K562 (cell line): ENCODE results near the gene LAMP1. TPM values are rescaled to one million over a fixed set of nuclear protein-coding genes. Genes with fewer than 3 reads are reported as not detected.

Experiments
- BDP1 ChIP-seq: IDR thresholded peaks from 3 replicates; pipeline ENCODE4 v1.6.1; 2011; ENCODE audit not compliant: insufficient read length, insufficient read depth
- EWSR1 ChIP-seq: fragments of 450-650 bp; IDR thresholded peaks from 2 replicates; pipeline ENCODE4 v1.6.1; 2018; ENCODE audit warnings: borderline replicate concordance, mild to moderate bottlenecking, low read depth, moderate library complexity; ENCODE audit not compliant: partially characterized antibody
- KLF16 ChIP-seq: IDR thresholded peaks from 2 replicates; pipeline ENCODE4 v1.6.1; 2016; ENCODE audit warnings: antibody characterized with exemption
- NCOA6 ChIP-seq: fragments of 450-650 bp; IDR thresholded peaks from 2 replicates; pipeline ENCODE4 v1.6.1; 2017; ENCODE audit warnings: mild to moderate bottlenecking
- NFRKB ChIP-seq: fragments of 450-650 bp; IDR thresholded peaks from 2 replicates; pipeline ENCODE4 v1.6.1; 2016; ENCODE audit warnings: low read depth
- PHTF2 ChIP-seq: fragments of 250-450 bp; sonication (Bioruptor Pico); IDR thresholded peaks from 2 replicates; pipeline ENCODE4 v1.5.0; 2021; ENCODE audit warnings: mild to moderate bottlenecking
- RAD21 ChIP-seq, 2 experiments: fragments of 250-450 bp in 1 of 2; fragments of 450-650 bp in 1 of 2; sonication (Bioruptor Pico) in 1 of 2; formaldehyde crosslinking in 1 of 2; IDR thresholded peaks in 1 of 2; conservative IDR thresholded peaks in 1 of 2; 2 replicates each; pipeline versions ENCODE4 v1.4.0 to v1.8.0; 2020 to 2022; ENCODE audit warnings: mild to moderate bottlenecking in 2 of 2, moderate library complexity in 1 of 2
- RB1 ChIP-seq: fragments of 450-650 bp; IDR thresholded peaks from 2 replicates; pipeline ENCODE4 v1.6.1; 2017; ENCODE audit warnings: low read depth, mild to moderate bottlenecking
- SIRT6 ChIP-seq: IDR thresholded peaks from one replicate; pipeline ENCODE4 v1.6.1; 2012; ENCODE audit warnings: low read depth, mild to moderate bottlenecking, control low read depth, inconsistent platforms, low read length, moderate library complexity
- SMAD3 ChIP-seq: fragments of 450-650 bp; formaldehyde crosslinking; conservative IDR thresholded peaks from 2 replicates; pipeline ENCODE4 v1.4.0; 2020; ENCODE audit warnings: mild to moderate bottlenecking
- ZNF584 ChIP-seq: fragments of 200-800 bp; sonication (Bioruptor generic); IDR thresholded peaks from 2 replicates; pipeline ENCODE4 v1.6.1; 2016; ENCODE audit warnings: low read depth, mild to moderate bottlenecking, missing genetic modification characterization, missing compliant biosample characterization
- polyA plus RNA-seq, 8 experiments: library from polyadenylated mRNA; depleted of rRNA in 4 of 8; stranded (reverse) in 5 of 8; unstranded in 3 of 8; fragments of >200 nt; fragmentation: Nextera tagmentation in 2 of 8; fragmentation: Illumina TruSeq in 1 of 8; extraction: Ambion mirVana in 2 of 8; extraction: Trizol in 1 of 8; gene quantifications; 2 replicates each; pipeline versions ENCODE4 v1.2.1 to v1.2.3, GENCODE V29; 2011 to 2014; ENCODE audit warnings: inconsistent platforms in 1 of 8, missing spikeins in 1 of 8
- total RNA-seq, 7 experiments: library from RNA; depleted of rRNA in 6 of 7; stranded (reverse); fragments of >200 nt in 6 of 7; fragmentation: Illumina TruSeq in 2 of 7; extraction: Trizol in 2 of 7; gene quantifications; 2 replicates each; pipeline versions ENCODE4 v1.2.1 to v1.2.3, GENCODE V29; 2011 to 2021; ENCODE audit warnings: low replicate concordance in 1 of 7
- TF ChIP-seq, protein P1 (sequence below): sonication (generic); formaldehyde crosslinking; IDR thresholded peaks from 2 replicates; pipeline ENCODE4 v1.8.1; 2023; ENCODE audit warnings: mild to moderate bottlenecking, missing genetic modification reagents
- TF ChIP-seq, protein P2 (sequence below), 2 experiments: fragments of 450-650 bp in 1 of 2; sonication (generic) in 1 of 2; formaldehyde crosslinking; conservative IDR thresholded peaks; 2 replicates each; pipeline versions ENCODE4 v1.4.0 to v1.8.1; 2020 to 2022; ENCODE audit warnings: mild to moderate bottlenecking in 1 of 2, missing genetic modification reagents in 1 of 2
- TF ChIP-seq, protein P3 (sequence below): fragments of 450-650 bp; IDR thresholded peaks from 2 replicates; pipeline ENCODE4 v1.6.1; 2017; ENCODE audit warnings: antibody characterized with exemption, mild to moderate bottlenecking
- TF ChIP-seq, protein P4 (sequence below): fragments of 450-650 bp; IDR thresholded peaks from 2 replicates; pipeline ENCODE4 v1.6.1; 2014; ENCODE audit warnings: low read depth, mild to moderate bottlenecking, moderate library complexity, borderline replicate concordance

The LAMP1 gene
- total and polyA plus RNA-seq, 9 of the 15 experiments (the other 6 are each of a cell fraction or from before 2014, with no cell fraction given), result 2.2 to 70.1 (median 30.5) TPM

DNA sequence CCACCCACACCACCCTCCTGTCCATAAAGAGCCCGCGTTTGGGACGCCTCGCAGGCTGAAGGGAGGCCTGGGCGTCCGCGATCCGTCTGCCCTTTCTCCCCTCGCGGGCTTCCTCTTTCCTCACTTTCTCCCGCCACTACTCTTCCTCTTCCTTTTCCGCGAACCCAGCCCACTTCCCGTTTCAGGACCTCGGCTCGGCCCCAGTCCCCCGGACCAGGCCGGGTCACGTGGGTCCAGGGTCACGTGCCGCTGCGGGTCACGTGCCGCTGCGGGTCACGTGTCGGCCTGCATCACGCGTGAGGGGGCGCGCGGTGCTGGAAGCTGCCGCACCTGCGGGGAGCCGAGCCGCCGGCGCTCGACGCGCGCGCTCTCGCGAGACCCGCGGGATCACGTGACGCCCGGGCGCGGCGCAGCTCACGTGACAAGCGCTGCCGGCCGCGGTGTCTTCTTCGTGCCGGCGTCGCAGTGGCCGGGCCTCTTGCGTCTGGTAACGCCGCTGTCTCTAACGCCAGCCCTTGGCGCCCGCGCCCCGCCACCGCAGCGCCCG, at the start of gene LAMP1 (continued):
- TF ChIP-seq, protein P1, sequence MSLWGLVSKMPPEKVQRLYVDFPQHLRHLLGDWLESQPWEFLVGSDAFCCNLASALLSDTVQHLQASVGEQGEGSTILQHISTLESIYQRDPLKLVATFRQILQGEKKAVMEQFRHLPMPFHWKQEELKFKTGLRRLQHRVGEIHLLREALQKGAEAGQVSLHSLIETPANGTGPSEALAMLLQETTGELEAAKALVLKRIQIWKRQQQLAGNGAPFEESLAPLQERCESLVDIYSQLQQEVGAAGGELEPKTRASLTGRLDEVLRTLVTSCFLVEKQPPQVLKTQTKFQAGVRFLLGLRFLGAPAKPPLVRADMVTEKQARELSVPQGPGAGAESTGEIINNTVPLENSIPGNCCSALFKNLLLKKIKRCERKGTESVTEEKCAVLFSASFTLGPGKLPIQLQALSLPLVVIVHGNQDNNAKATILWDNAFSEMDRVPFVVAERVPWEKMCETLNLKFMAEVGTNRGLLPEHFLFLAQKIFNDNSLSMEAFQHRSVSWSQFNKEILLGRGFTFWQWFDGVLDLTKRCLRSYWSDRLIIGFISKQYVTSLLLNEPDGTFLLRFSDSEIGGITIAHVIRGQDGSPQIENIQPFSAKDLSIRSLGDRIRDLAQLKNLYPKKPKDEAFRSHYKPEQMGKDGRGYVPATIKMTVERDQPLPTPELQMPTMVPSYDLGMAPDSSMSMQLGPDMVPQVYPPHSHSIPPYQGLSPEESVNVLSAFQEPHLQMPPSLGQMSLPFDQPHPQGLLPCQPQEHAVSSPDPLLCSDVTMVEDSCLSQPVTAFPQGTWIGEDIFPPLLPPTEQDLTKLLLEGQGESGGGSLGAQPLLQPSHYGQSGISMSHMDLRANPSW (CRISPR knock-in tag), result no peak
- TF ChIP-seq SIRT6 (no peak), RAD21 (CRISPR knock-in tag; conservative IDR thresholded peaks at IDR 0.05 in 1 of 2, IDR thresholded peaks at IDR 0.05 in 1 of 2) (no peak), KLF16 (peak; percentile 66), SMAD3 (CRISPR knock-in tag) (no peak), NCOA6 (no peak), NFRKB (peak; percentile 52; the same call in 1 of the 2 replicates), RB1 (peak; percentile 88), ZNF584 (CRISPR knock-in tag) (no peak; the same call in 1 of the 2 replicates), EWSR1 (no peak), BDP1 (no peak), PHTF2 (CRISPR knock-in tag) (no peak)
- TF ChIP-seq, protein P2, sequence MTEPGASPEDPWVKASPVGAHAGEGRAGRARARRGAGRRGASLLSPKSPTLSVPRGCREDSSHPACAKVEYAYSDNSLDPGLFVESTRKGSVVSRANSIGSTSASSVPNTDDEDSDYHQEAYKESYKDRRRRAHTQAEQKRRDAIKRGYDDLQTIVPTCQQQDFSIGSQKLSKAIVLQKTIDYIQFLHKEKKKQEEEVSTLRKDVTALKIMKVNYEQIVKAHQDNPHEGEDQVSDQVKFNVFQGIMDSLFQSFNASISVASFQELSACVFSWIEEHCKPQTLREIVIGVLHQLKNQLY (CRISPR knock-in tag; conservative IDR thresholded peaks at IDR 0.05), result peak; percentile 78 to 96; a peak in 2 of 4 replicates
- TF ChIP-seq, protein P3, sequence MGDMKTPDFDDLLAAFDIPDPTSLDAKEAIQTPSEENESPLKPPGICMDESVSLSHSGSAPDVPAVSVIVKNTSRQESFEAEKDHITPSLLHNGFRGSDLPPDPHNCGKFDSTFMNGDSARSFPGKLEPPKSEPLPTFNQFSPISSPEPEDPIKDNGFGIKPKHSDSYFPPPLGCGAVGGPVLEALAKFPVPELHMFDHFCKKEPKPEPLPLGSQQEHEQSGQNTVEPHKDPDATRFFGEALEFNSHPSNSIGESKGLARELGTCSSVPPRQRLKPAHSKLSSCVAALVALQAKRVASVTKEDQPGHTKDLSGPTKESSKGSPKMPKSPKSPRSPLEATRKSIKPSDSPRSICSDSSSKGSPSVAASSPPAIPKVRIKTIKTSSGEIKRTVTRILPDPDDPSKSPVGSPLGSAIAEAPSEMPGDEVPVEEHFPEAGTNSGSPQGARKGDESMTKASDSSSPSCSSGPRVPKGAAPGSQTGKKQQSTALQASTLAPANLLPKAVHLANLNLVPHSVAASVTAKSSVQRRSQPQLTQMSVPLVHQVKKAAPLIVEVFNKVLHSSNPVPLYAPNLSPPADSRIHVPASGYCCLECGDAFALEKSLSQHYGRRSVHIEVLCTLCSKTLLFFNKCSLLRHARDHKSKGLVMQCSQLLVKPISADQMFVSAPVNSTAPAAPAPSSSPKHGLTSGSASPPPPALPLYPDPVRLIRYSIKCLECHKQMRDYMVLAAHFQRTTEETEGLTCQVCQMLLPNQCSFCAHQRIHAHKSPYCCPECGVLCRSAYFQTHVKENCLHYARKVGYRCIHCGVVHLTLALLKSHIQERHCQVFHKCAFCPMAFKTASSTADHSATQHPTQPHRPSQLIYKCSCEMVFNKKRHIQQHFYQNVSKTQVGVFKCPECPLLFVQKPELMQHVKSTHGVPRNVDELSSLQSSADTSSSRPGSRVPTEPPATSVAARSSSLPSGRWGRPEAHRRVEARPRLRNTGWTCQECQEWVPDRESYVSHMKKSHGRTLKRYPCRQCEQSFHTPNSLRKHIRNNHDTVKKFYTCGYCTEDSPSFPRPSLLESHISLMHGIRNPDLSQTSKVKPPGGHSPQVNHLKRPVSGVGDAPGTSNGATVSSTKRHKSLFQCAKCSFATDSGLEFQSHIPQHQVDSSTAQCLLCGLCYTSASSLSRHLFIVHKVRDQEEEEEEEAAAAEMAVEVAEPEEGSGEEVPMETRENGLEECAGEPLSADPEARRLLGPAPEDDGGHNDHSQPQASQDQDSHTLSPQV, result peak; percentile 71
- TF ChIP-seq, protein P4, sequence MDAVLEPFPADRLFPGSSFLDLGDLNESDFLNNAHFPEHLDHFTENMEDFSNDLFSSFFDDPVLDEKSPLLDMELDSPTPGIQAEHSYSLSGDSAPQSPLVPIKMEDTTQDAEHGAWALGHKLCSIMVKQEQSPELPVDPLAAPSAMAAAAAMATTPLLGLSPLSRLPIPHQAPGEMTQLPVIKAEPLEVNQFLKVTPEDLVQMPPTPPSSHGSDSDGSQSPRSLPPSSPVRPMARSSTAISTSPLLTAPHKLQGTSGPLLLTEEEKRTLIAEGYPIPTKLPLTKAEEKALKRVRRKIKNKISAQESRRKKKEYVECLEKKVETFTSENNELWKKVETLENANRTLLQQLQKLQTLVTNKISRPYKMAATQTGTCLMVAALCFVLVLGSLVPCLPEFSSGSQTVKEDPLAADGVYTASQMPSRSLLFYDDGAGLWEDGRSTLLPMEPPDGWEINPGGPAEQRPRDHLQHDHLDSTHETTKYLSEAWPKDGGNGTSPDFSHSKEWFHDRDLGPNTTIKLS, result peak; percentile 93
